ENCODE measurements around the gene PPP2R2B. TPM values are rescaled to one million over a fixed set of nuclear protein-coding genes. Genes with fewer than 3 reads are reported as not detected.

Gene PPP2R2B
- total RNA-seq, 4 donors from 2014 or later, result 1.2 to 4.0 (median 2.1) TPM

- 85% methylated on average over 1 of the region's 1 CpG for WGBS
- Histone ChIP-seq H3K27me3 (no peaks in the 10 kb centered on the region), H3K4me1 (no peaks in the 10 kb centered on the region), H3K36me3 (no peaks in the 10 kb centered on the region), H3K27ac (replicated peaks in 1 of 4) (no peak overlapping the region), H3K9me3 (no peaks in the 10 kb centered on the region), H3K4me3 (no peak overlapping the region)
- intact Hi-C loops (cut with DNase I), result no loop called here
- TF ChIP-seq POLR2AphosphoS5 (IDR thresholded peaks at IDR 0.05) (no peak), POLR2A (IDR thresholded peaks at IDR 0.05; ENCODE audit: low read depth) (no peak), EP300 (IDR thresholded peaks at IDR 0.05) (no peak)
- no peak for DNase-seq (ENCODE audit: extremely low spot score)
Measured at GRCh38 chr5:146698651-146699050, 179.9 kb downstream of the PPP2R2B start.

DNA sequence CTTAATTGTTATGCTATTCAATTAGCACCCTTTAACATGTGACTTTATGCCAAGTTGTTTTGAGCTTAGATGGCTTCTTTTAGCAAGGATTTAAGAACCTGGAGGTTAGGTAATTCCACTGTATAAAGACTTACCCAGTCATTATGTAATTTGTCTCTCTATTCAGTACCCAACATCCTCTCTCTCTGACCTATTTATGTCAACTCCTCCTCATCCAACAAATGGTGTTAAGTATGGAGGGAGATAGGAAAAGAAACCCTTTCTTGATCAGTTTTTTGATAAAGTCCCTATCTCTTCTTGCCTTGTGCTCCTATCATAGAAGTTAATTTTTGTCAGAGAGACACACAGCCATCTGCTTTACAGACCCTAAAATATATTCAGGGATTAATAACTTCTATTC is 181.3 kb downstream of the PPP2R2B start:
- intact Hi-C loops (cut with DNase I), result no loop called here
- Histone ChIP-seq H3K36me3 (no peaks in the 10 kb centered on the region), H3K27me3 (no peaks in the 10 kb centered on the region), H3K4me3 (no peak overlapping the region), H3K9me3 (no peaks in the 10 kb centered on the region), H3K4me1 (no peaks in the 10 kb centered on the region), H3K27ac (replicated peaks in 1 of 4) (no peak overlapping the region)
- no peak for DNase-seq (ENCODE audit: extremely low spot score)
- no peak for TF ChIP-seq POLR2A (IDR thresholded peaks at IDR 0.05; ENCODE audit: low read depth)
- TF ChIP-seq, protein P1, sequence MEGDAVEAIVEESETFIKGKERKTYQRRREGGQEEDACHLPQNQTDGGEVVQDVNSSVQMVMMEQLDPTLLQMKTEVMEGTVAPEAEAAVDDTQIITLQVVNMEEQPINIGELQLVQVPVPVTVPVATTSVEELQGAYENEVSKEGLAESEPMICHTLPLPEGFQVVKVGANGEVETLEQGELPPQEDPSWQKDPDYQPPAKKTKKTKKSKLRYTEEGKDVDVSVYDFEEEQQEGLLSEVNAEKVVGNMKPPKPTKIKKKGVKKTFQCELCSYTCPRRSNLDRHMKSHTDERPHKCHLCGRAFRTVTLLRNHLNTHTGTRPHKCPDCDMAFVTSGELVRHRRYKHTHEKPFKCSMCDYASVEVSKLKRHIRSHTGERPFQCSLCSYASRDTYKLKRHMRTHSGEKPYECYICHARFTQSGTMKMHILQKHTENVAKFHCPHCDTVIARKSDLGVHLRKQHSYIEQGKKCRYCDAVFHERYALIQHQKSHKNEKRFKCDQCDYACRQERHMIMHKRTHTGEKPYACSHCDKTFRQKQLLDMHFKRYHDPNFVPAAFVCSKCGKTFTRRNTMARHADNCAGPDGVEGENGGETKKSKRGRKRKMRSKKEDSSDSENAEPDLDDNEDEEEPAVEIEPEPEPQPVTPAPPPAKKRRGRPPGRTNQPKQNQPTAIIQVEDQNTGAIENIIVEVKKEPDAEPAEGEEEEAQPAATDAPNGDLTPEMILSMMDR (IDR thresholded peaks at IDR 0.05), result no peak
- TF ChIP-seq POLR2AphosphoS5 (IDR thresholded peaks at IDR 0.05), result no peak

- TF ChIP-seq, protein P1 (IDR thresholded peaks at IDR 0.05), result no peak
- TF ChIP-seq EP300 (IDR thresholded peaks at IDR 0.05) (no peak), POLR2AphosphoS5 (IDR thresholded peaks at IDR 0.05) (no peak), POLR2A (IDR thresholded peaks at IDR 0.05; ENCODE audit: low read depth) (no peak)
- Histone ChIP-seq H3K27ac (replicated peaks in 1 of 4) (no peak overlapping the region), H3K9me3 (no peaks in the 10 kb centered on the region), H3K4me1 (no peaks in the 10 kb centered on the region), H3K27me3 (no peaks in the 10 kb centered on the region), H3K4me3 (no peak overlapping the region), H3K36me3 (no peaks in the 10 kb centered on the region)
- 61% methylated on average over 1 of the region's 1 CpG for WGBS
- intact Hi-C loops (cut with DNase I), result no loop called here
- no peak for DNase-seq (ENCODE audit: extremely low spot score)
Measured at GRCh38 chr5:146695646-146696045, 182.9 kb downstream of the PPP2R2B start.

DNA sequence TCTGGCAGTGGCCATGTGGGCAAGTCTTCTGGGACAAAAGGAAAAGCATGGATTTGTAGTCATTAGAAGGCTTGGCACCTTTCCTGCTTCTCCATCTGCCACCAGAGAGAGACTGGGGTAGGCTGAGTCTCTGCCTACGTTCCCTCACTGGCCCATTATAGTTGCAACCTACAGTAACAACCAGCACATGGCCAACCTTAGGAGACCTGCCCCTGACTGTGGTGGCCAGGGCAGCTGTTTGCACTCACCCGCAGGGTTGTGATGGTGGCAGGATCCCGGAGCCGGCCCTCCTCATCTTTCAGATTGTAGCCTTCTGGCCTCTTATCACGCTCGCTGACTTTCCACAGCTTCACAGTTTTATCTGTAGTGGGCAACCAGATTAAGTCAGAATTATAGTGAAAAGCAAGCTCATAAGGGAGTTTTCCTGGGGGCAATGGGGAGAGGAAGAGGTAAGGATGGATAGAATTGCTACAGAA is 187.6 kb downstream of the PPP2R2B start:
- intact Hi-C loops (cut with DNase I), result no loop called here
- Histone ChIP-seq H3K36me3 (no peaks in the 10 kb centered on the region), H3K4me1 (no peaks in the 10 kb centered on the region)

GRCh38 chr5:146687630-146688029 is 190.9 kb downstream of the PPP2R2B start:
- WGBS, result 56% methylated on average over 4 of the region's 4 CpGs
- no peak overlapping the region for H3K27ac ChIP-seq (replicated peaks in 1 of 4)
- intact Hi-C loops (cut with DNase I), result no loop called here

More for the DNA sequence above, 187.6 kb downstream of the PPP2R2B start:
- H3K27ac ChIP-seq (replicated peaks in 1 of 4), result no peak overlapping the region
- 84% methylated on average over 6 of the region's 6 CpGs for WGBS
- no peaks in the 10 kb centered on the region for H3K9me3 ChIP-seq
- no peak overlapping the region for H3K4me3 ChIP-seq
- no peak for DNase-seq (ENCODE audit: extremely low spot score)
- H3K27me3 ChIP-seq, result no peaks in the 10 kb centered on the region
- no peak for TF ChIP-seq EP300 (IDR thresholded peaks at IDR 0.05)
- TF ChIP-seq POLR2A (IDR thresholded peaks at IDR 0.05; ENCODE audit: low read depth), result no peak
- TF ChIP-seq, protein P1 (IDR thresholded peaks at IDR 0.05), result no peak
- no peak for TF ChIP-seq POLR2AphosphoS5 (IDR thresholded peaks at IDR 0.05)

More at GRCh38 chr5:146687630-146688029, 190.9 kb downstream of the PPP2R2B start:
- no peaks in the 10 kb centered on the region for H3K9me3 ChIP-seq
- H3K36me3 ChIP-seq, result no peaks in the 10 kb centered on the region
- H3K27me3 ChIP-seq, result no peaks in the 10 kb centered on the region
- no peak overlapping the region for H3K4me3 ChIP-seq
- no peak for DNase-seq (ENCODE audit: extremely low spot score)
- no peaks in the 10 kb centered on the region for H3K4me1 ChIP-seq
- TF ChIP-seq, protein P1 (IDR thresholded peaks at IDR 0.05), result no peak
- TF ChIP-seq POLR2AphosphoS5 (IDR thresholded peaks at IDR 0.05) (no peak), POLR2A (IDR thresholded peaks at IDR 0.05; ENCODE audit: low read depth) (no peak), EP300 (IDR thresholded peaks at IDR 0.05) (no peak)

Measured in esophagus muscularis mucosa (tissue), 4 donors.